ENCODE measurements around the gene MBOAT1. TPM values are rescaled to one million over a fixed set of nuclear protein-coding genes. Genes with fewer than 3 reads are reported as not detected.

The MBOAT1 gene
- polyA plus RNA-seq, 1 experiment = 2.7 TPM

DNA sequence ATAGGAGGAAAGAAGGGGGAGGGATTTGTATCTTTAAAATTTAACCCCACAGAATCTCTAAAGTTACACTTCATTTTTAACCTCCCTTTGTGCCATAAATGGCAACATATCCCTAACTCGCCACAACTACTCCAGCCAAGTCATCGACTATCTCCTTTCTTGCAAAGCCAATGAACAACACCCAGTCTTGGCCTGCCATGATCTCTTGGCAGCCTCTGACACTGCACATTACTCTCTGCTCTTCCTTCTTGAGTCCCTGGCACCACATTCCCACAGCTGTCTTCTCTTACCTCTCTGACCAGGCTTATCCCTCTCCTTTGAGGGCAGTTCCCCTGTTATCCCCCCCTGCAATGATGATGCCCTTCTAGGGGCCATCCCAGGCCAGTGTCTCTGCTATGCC lies 42.5 kb downstream of the MBOAT1 start:
- ChIA-PET CTCF (no interaction called here), POLR2A (no interaction called here)
- TF ChIP-seq, protein P1, sequence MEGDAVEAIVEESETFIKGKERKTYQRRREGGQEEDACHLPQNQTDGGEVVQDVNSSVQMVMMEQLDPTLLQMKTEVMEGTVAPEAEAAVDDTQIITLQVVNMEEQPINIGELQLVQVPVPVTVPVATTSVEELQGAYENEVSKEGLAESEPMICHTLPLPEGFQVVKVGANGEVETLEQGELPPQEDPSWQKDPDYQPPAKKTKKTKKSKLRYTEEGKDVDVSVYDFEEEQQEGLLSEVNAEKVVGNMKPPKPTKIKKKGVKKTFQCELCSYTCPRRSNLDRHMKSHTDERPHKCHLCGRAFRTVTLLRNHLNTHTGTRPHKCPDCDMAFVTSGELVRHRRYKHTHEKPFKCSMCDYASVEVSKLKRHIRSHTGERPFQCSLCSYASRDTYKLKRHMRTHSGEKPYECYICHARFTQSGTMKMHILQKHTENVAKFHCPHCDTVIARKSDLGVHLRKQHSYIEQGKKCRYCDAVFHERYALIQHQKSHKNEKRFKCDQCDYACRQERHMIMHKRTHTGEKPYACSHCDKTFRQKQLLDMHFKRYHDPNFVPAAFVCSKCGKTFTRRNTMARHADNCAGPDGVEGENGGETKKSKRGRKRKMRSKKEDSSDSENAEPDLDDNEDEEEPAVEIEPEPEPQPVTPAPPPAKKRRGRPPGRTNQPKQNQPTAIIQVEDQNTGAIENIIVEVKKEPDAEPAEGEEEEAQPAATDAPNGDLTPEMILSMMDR (IDR thresholded peaks at IDR 0.05; ENCODE audit: insufficient read depth, low read depth, low read length) = no peak
- H3K36me3 ChIP-seq (ENCODE audit: control insufficient read depth, insufficient read depth, low read length) = no peaks in the 10 kb centered on the region
- no peak for DNase-seq (ENCODE audit: low read depth)
- H3K4me3 ChIP-seq (ENCODE audit: low read depth, low read length) = no peak overlapping the region
- H3K27me3 ChIP-seq (ENCODE audit: control insufficient read depth, insufficient read depth, low read length) = no peaks in the 10 kb centered on the region

- TF ChIP-seq, protein P1 (IDR thresholded peaks at IDR 0.05; ENCODE audit: insufficient read depth, low read depth, low read length) = no peak
- no peak overlapping the region for H3K4me3 ChIP-seq (ENCODE audit: low read depth, low read length)
- H3K27me3 ChIP-seq (ENCODE audit: control insufficient read depth, insufficient read depth, low read length) = no peaks in the 10 kb centered on the region
- ChIA-PET POLR2A (no interaction called here), CTCF (no interaction called here)
- no peaks in the 10 kb centered on the region for H3K36me3 ChIP-seq (ENCODE audit: control insufficient read depth, insufficient read depth, low read length)
- DNase-seq (ENCODE audit: low read depth) = no peak
Observed at GRCh38 chr6:20169119-20169557, 43.1 kb downstream of the MBOAT1 start.

DNA sequence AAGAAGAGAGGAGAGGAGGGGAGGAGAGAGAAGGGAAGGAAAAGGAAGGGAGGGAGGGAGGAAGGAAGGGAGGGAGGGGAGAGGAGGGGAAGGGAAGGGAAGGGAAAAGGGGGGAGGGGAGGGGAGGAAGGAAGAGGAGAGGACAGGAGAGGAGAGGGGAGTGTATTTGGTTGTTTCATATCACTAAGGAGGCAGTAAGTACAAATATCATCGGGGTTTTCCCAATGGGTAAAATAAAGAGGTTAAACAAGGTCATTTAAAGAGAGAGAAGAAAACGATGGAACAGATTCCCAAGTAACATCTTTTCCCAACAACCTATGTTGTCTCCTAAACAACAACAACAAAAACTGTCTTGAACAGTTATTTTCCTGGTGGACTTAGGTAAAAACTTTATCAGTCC lies 43.6 kb downstream of the MBOAT1 start:
- Histone ChIP-seq H3K36me3 (ENCODE audit: control insufficient read depth, insufficient read depth, low read length) (no peaks in the 10 kb centered on the region), H3K4me3 (ENCODE audit: low read depth, low read length) (no peak overlapping the region), H3K27me3 (ENCODE audit: control insufficient read depth, insufficient read depth, low read length) (no peaks in the 10 kb centered on the region)
- ChIA-PET POLR2A (no interaction called here), CTCF (no interaction called here)
- TF ChIP-seq, protein P1 (IDR thresholded peaks at IDR 0.05; ENCODE audit: insufficient read depth, low read depth, low read length) = no peak
- no peak for DNase-seq (ENCODE audit: low read depth)

GRCh38 chr6:20167601-20168000 lies 44.7 kb downstream of the MBOAT1 start:
- no peaks in the 10 kb centered on the region for H3K27me3 ChIP-seq (ENCODE audit: control insufficient read depth, insufficient read depth, low read length)
- H3K4me3 ChIP-seq (ENCODE audit: low read depth, low read length) = no peak overlapping the region
- no peaks in the 10 kb centered on the region for H3K36me3 ChIP-seq (ENCODE audit: control insufficient read depth, insufficient read depth, low read length)
- ChIA-PET CTCF (interaction anchor here (0.8 to 1.1 kb wide), 2 partner anchors 11 to 21 kb away, joined by 3 to 4 read pairs; no protein-coding TSS in a partner anchor), POLR2A (no interaction called here)
- no peak for DNase-seq (ENCODE audit: low read depth)
- TF ChIP-seq, protein P1 (IDR thresholded peaks at IDR 0.05; ENCODE audit: insufficient read depth, low read depth, low read length) = no peak

DNA sequence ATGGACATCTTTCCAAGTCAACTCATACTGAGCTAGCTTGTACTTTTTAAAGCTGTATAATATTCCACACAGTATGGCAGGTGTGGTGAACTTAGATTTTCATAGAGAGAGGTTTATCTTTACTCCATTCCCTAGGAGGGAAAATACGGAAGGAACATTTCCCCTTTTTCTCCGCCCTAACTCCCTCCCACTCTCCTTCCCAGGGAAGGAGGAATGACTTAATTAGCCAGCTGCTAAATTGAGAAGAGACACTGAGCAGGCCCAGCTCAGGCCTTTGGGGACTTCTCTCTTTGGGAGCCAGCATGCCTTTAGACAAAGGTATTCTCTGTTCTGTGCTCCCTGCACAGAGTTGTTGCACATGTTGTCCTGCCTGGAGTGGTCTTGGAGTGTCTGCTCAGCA lies 46.1 kb downstream of the MBOAT1 start:
- H3K36me3 ChIP-seq (ENCODE audit: control insufficient read depth, insufficient read depth, low read length) = no peaks in the 10 kb centered on the region
- no peak overlapping the region for H3K4me3 ChIP-seq (ENCODE audit: low read depth, low read length)
- no peak for DNase-seq (ENCODE audit: low read depth)
- TF ChIP-seq, protein P1 (IDR thresholded peaks at IDR 0.05; ENCODE audit: insufficient read depth, low read depth, low read length) = no peak
- POLR2A ChIA-PET = no interaction called here
- no peaks in the 10 kb centered on the region for H3K27me3 ChIP-seq (ENCODE audit: control insufficient read depth, insufficient read depth, low read length)
- CTCF ChIA-PET = interaction anchor here (0.6 to 2.1 kb wide), 2 partner anchors 25 to 40 kb away, joined by 3 to 5 read pairs; no protein-coding TSS in a partner anchor

Measured in BJ (cell line).